ENCODE measurements around the gene BROX.
"Not testable (repeated sequence)": the region's sequence is repeated elsewhere in the genome, so short reads cannot be mapped to it uniquely, and the experiment has no call there.

Gene BROX

GRCh38 chr1:222732216-222733159 is 20.1 kb downstream of the BROX start:
- peak; percentile 23 for DNase-seq (ENCODE audit: low spot score)

GRCh38 chr1:222734740-222735139 is 22.4 kb downstream of the BROX start:
- no peak for DNase-seq (ENCODE audit: low spot score)

- DNase-seq (ENCODE audit: low spot score): no peak
Measured at GRCh38 chr1:222736470-222736869, 24.1 kb downstream of the BROX start.

- DNase-seq (ENCODE audit: low spot score): no peak
Measured at GRCh38 chr1:222736972-222737371, 24.6 kb downstream of the BROX start, which contains the start of gene FAM177B. Gene FAM177B, plus strand, starts transcription at chr1:222737202. Its CDS starts 9,344 bp downstream, at chr1:222746546.

GRCh38 chr1:222739465-222739864 is 27.1 kb downstream of the BROX start:
- no peak for DNase-seq (ENCODE audit: low spot score)

GRCh38 chr1:222739929-222740328 is 27.6 kb downstream of the BROX start:
- no peak for DNase-seq (ENCODE audit: low spot score)

- not testable (repeated sequence) for DNase-seq (ENCODE audit: low spot score)
Measured at GRCh38 chr1:222741630-222742457, 29.5 kb downstream of the BROX start.

GRCh38 chr1:222749927-222750326 is 37.6 kb downstream of the BROX start:
- no peak for DNase-seq (ENCODE audit: low spot score)

- DNase-seq (ENCODE audit: low spot score): no peak
Measured at GRCh38 chr1:222750651-222751050, 38.3 kb downstream of the BROX start.

- no peak for DNase-seq (ENCODE audit: low spot score)
Measured at GRCh38 chr1:222751255-222751654, 38.9 kb downstream of the BROX start.

GRCh38 chr1:222754366-222755139 is 42.2 kb downstream of the BROX start:
- no peak for DNase-seq (ENCODE audit: low spot score)

- DNase-seq (ENCODE audit: low spot score): no peak
Measured at GRCh38 chr1:222757646-222758268, 45.4 kb downstream of the BROX start.

GRCh38 chr1:222759451-222760035 is 47.2 kb downstream of the BROX start:
- DNase-seq (ENCODE audit: low spot score): no peak

GRCh38 chr1:222761083-222761482 is 48.7 kb downstream of the BROX start:
- DNase-seq (ENCODE audit: low spot score): no peak

- not testable (repeated sequence) for DNase-seq (ENCODE audit: low spot score)
Measured at GRCh38 chr1:222762178-222762577, 49.8 kb downstream of the BROX start.

GRCh38 chr1:222767152-222767571 is 54.8 kb downstream of the BROX start:
- DNase-seq (ENCODE audit: low spot score): no peak

- DNase-seq (ENCODE audit: low spot score): no peak
Measured at GRCh38 chr1:222768592-222768991, 56.2 kb downstream of the BROX start.

- DNase-seq (ENCODE audit: low spot score): peak; percentile 11
Measured at GRCh38 chr1:222769181-222769580, 56.8 kb downstream of the BROX start.

- DNase-seq (ENCODE audit: low spot score): no peak
Measured at GRCh38 chr1:222769971-222770620, 57.7 kb downstream of the BROX start.

- no peak for DNase-seq (ENCODE audit: low spot score)
Measured at GRCh38 chr1:222772996-222773379, 60.6 kb downstream of the BROX start.

- DNase-seq (ENCODE audit: low spot score): no peak
Measured at GRCh38 chr1:222777463-222777862, 65.1 kb downstream of the BROX start.
